ENCODE measurements around the gene ZBTB16.

ZBTB16 gene

DNA sequence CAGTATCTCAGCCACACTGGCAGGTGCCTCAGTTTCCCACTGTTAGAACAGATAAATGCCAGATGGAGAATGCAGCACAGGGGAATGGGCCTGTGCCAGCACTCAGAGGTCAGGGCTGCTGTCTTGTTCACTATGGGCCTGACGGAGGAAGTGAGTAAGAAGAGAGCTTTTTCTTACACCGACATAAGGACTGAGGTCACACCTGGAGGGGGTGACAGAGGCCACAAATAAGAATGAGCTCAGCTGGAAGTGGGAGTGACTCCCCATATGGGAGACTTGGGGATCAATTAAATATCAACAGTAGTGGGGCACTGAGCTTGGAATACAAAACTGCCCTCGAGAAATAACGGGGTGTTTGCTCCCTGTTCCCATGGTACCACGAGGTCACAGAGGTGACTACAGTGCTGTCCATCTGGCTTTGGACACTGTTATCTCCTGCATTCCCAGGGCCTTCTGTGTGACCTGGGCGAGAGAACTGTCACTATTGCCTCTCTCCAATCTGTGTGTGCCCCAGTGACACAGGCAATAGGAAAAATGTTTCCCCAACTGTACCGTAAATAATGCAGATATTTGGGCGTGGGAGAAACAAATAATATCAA, 142.6 kb downstream of the ZBTB16 start:
- Histone ChIP-seq H3K9me3 (replicated peaks; ENCODE audit: insufficient read depth, low read length) (no peaks in the 10 kb centered on the region), H3K9ac (ENCODE audit: low read length) (no peak overlapping the region), H3K9me2 (replicated peaks; ENCODE audit: insufficient read depth, low read length) (no peaks in the 10 kb centered on the region), H4K20me1 (ENCODE audit: insufficient read depth, low read length) (no peaks in the 10 kb centered on the region), H3K79me2 (ENCODE audit: low read length) (no peaks in the 10 kb centered on the region), H3K27me3 (replicated peaks; ENCODE audit: insufficient read depth, low read length) (no peaks in the 10 kb centered on the region), H3K27ac (ENCODE audit: low read length) (no peak overlapping the region), H3K36me3 (replicated peaks; ENCODE audit: insufficient read depth, low read length) (no peaks in the 10 kb centered on the region), H2AFZ (ENCODE audit: low read length) (no peak overlapping the region), H3F3A (ENCODE audit: insufficient read depth, low read length) (no peaks in the 10 kb centered on the region), H3K4me1 (ENCODE audit: low read length) (no peaks in the 10 kb centered on the region), H3K4me3 (ENCODE audit: low read length) (no peak overlapping the region), H3K4me2 (ENCODE audit: low read depth, low read length) (no peak overlapping the region)
- no peak for DNase-seq
- TF ChIP-seq EZH2 (optimal IDR thresholded peaks at IDR 0.05; ENCODE audit: low read depth, low read length) (no peak), EZH2phosphoT487 (IDR thresholded peaks at IDR 0.05; ENCODE audit: low read length) (no peak), CTCF (IDR thresholded peaks at IDR 0.05; ENCODE audit: low read length) (no peak)

DNA sequence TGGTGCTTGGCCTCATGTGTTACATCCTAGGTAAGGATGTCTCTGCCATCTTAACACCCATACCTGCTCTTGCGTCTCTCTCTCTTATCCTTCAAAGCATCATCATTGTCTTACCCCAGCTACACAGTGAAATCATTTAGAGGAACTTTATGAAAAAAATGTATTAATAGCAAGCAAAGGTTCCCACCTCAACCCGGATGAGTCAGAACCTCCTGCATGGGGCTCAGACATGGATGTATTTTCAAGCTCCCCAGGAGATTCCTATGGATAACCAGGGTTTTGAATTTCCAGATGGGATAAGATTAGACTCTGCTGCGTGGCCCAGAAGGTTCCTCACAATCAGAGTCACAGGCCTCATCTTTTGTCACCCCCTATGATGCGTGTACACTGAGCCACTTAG, 147.6 kb downstream of the ZBTB16 start:
- DNase-seq: no peak
- Histone ChIP-seq H3K79me2 (ENCODE audit: low read length) (no peaks in the 10 kb centered on the region), H3K9ac (ENCODE audit: low read length) (no peak overlapping the region), H4K20me1 (ENCODE audit: insufficient read depth, low read length) (no peaks in the 10 kb centered on the region), H3K4me3 (ENCODE audit: low read length) (no peak overlapping the region), H3K36me3 (replicated peaks; ENCODE audit: insufficient read depth, low read length) (no peaks in the 10 kb centered on the region), H3K4me1 (ENCODE audit: low read length) (0 out of 2 replicates have a peak, but pooled peaks cover 8% of the 10 kb centered on the region), H3F3A (ENCODE audit: insufficient read depth, low read length) (no peaks in the 10 kb centered on the region), H3K27me3 (replicated peaks; ENCODE audit: insufficient read depth, low read length) (no peaks in the 10 kb centered on the region), H3K4me2 (ENCODE audit: low read depth, low read length) (no peak overlapping the region), H3K9me3 (replicated peaks; ENCODE audit: insufficient read depth, low read length) (no peaks in the 10 kb centered on the region), H3K9me2 (replicated peaks; ENCODE audit: insufficient read depth, low read length) (no peaks in the 10 kb centered on the region), H3K27ac (ENCODE audit: low read length) (no peak overlapping the region), H2AFZ (ENCODE audit: low read length) (no peak overlapping the region)
- TF ChIP-seq EZH2phosphoT487 (IDR thresholded peaks at IDR 0.05; ENCODE audit: low read length) (no peak), EZH2 (optimal IDR thresholded peaks at IDR 0.05; ENCODE audit: low read depth, low read length) (no peak), CTCF (IDR thresholded peaks at IDR 0.05; ENCODE audit: low read length) (no peak)

DNA sequence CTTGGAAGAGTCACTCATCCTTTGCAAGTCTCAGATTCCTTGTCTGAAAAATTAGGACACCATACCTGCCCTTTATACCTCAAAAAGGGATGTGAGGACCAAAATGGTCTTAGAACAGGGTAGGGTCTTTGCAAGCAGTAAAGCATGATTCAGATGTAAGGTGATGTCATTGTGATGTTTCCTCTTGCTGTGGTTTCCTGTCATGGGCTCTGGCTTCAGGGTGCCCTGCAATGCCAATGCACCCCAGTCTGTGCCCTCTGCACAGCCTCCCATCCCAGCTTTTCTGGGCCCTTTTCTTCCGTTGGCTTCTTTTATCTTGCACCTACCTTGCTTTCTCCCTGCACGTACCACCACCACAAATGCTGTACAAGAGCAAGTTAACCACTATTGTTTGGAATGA, 148.9 kb downstream of the ZBTB16 start:
- Histone ChIP-seq H3K9ac (ENCODE audit: low read length) (no peak overlapping the region), H3K79me2 (ENCODE audit: low read length) (no peaks in the 10 kb centered on the region), H3K4me3 (ENCODE audit: low read length) (no peak overlapping the region)

More for the DNA sequence above, 148.9 kb downstream of the ZBTB16 start:
- Histone ChIP-seq H3K9me2 (replicated peaks; ENCODE audit: insufficient read depth, low read length) (no peaks in the 10 kb centered on the region), H3K27ac (ENCODE audit: low read length) (no peak overlapping the region), H3K27me3 (replicated peaks; ENCODE audit: insufficient read depth, low read length) (no peaks in the 10 kb centered on the region), H3K4me1 (ENCODE audit: low read length) (0 out of 2 replicates have a peak, but pooled peaks cover 8% of the 10 kb centered on the region), H3F3A (ENCODE audit: insufficient read depth, low read length) (no peaks in the 10 kb centered on the region), H3K4me2 (ENCODE audit: low read depth, low read length) (no peak overlapping the region), H4K20me1 (ENCODE audit: insufficient read depth, low read length) (no peaks in the 10 kb centered on the region), H3K9me3 (replicated peaks; ENCODE audit: insufficient read depth, low read length) (no peaks in the 10 kb centered on the region), H3K36me3 (replicated peaks; ENCODE audit: insufficient read depth, low read length) (no peaks in the 10 kb centered on the region), H2AFZ (ENCODE audit: low read length) (no peak overlapping the region)
- TF ChIP-seq EZH2phosphoT487 (IDR thresholded peaks at IDR 0.05; ENCODE audit: low read length) (no peak), EZH2 (optimal IDR thresholded peaks at IDR 0.05; ENCODE audit: low read depth, low read length) (no peak), CTCF (IDR thresholded peaks at IDR 0.05; ENCODE audit: low read length) (no peak)
- no peak for DNase-seq

Data from MM.1S (cell line).